NCI-H2029 (cell line): ENCODE data around the gene LSM8.
"Not testable (repeated sequence)": the region's sequence is repeated elsewhere in the genome, so short reads cannot be mapped to it uniquely, and the experiment has no call there.

Source experiments
- DNase-seq: peaks from one replicate; lab custom pipeline; 2025; lab: John Stamatoyannopoulos, UW

The LSM8 gene

GRCh38 chr7:118183786-118184564 lies at the start of gene LSM8:
LSM8 (plus strand) TSS chr7:118184164; CDS start chr7:118184224, 60 bp downstream.
- peak; percentile 98 for DNase-seq

DNA sequence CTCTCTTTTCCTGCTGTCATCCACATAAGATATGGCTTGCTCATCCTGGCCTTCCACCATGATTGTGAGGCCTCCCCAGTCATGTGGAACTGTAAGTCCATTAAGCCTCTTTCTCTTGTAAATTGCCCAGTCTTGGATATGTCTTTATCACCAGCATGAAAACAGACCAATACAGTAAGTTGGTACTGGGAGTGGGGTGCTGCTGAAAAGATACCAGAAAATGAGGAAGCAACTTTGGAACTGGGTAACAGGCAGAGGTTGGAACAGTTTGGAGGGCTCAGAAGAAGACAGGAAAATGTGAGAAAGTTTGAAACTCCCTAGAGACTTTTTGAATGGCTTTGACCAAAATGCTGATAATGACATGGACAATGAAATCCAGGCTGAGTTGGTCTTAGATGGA lies 49.5 kb upstream of the LSM8 start:
- DNase-seq: not testable (repeated sequence)

- no peak for DNase-seq
Measured at GRCh38 chr7:118140468-118140867, 43.5 kb upstream of the LSM8 start.

DNA sequence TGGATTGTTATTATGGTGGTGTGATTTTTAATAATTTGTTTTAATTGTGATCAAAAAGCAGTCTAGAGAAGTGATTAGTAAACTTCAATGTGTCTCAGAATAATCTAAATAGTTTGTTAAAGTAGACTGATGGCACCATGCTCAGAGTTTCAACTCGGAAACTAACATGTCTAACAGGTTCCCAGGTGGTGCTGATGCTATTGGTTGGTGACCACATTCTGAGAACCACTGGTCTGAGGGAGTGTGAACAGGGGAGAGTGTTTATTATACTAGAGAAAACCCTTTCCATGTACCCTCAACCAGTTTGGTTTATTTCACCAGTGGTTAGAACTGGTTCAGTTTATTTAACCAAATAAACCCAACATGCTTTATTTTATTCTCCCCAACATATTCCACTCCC lies 42.0 kb upstream of the LSM8 start:
- no peak for DNase-seq

DNA sequence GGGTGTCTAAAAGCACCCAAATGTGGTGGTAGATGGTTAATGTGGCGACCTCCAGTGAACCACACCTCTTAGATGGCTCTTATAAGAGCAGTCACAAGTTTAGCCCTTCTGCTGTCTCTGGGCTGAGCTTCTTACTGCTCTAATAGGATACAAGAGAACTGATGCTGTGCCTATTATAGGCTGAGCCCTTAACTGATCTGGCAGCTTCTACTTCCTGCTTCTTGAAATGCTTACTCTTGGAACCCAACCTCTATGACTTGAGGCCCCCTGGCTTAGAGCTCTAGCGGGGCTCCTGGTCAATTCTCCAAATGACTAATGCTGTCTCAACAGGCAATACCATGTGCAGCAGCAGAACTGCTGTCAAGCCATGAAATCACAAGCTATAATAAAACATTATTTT lies 35.0 kb upstream of the LSM8 start:
- no peak for DNase-seq

- no peak for DNase-seq
Measured at GRCh38 chr7:118149394-118149793, 34.6 kb upstream of the LSM8 start.

DNA sequence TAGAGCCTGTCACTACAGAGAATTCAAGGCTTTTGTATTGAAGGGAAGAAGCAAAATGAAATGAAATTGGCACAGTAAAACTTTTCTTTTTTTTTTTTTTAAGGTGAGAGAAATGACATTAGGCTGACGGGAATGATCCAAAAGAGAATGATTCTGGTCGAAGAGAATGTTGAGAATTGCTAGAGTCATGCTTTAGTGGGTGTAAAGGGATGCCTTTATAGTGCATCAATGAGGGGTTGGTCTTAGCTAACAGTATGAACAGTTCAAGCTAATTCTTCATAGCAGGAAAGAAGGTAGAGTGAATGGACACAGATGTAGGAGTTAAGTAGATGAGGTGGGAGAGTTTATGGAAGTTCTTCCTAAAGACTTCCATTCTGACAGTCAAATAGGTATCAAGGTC lies 32.3 kb upstream of the LSM8 start:
- no peak for DNase-seq

GRCh38 chr7:118152149-118152548 lies 31.8 kb upstream of the LSM8 start:
- no peak for DNase-seq

DNA sequence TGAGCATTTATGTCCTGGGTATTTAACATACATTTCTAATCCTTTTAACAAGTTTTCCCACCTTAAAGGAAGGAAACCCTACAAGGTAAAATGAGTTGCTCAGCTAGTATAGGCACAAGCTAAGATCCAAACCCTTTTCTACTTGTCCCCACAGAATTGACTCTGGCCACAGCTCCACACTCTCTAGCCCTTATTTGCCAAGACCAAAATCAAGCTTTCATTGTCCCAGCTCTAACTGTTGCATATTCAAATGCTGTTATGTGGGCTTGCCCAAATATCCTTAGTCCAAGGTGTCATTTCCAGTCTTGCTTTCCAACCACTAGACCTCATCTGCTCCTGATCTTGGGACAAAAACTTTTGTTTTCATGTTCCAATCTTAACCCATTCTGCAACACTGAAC lies 31.3 kb upstream of the LSM8 start:
- DNase-seq: no peak

DNA sequence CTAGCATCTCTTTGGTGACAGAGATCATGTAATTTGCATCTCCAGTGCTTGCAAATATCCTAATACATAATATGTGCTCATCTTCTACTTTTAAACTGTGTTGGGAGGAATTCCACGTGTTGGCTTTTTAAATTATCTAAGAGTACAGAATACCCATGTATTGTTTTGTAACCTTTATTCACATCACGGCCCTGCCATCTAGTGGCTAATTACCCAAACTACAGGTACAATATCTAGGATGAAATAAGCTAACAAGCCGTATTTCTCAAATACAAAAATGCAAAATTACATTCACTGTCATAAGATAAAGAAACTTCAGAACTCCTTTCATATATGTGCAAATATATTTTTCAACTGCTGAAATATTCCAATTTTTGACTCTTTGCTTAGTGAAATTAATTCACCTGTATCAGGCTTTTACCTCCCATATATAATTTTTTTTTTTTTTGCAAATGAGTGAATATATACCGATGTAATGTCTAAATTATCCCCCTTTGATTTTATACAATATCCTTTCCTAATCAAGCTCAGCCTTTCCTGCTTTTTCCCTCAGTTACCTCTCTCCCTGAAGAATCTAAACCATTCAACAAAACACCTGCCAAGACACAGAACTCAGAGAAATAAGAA lies 30.3 kb upstream of the LSM8 start:
- peak; percentile 16 for DNase-seq

DNA sequence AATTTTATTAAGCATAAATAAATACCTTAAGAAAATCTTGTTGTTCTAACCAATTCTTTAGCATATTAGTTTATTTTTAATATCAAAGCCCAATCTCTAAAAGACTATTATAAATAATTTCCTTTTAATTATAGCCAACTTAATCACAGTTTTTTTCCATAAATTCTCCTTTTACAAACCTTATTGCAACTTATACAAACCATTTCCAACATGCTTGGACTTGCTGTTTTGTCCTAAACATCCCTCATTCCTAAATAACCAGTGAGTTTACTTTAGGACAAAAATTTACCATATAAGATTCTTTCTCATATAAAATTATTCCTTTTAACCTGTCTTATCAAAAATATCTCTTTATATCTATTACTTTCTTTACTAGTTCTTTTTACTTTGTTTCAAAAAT lies 25.2 kb upstream of the LSM8 start:
- DNase-seq: no peak

DNA sequence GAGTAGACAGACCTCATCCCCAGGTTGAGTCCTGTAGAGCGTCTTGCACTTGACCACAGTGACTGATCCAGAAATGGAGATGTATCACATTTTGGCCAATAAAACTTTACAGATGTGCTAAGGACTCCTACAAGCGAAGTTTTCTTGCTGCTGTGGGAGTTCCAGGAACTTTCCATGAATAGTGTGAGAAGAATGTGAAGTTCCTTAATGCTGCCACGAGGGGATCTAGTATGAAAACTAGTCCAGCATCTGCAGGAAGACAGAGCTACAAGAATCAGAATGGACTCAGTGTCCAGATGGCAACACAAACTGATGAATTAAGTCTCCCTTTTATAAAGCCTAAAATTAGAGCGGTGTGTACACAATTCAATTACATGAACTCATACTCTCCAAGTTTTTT lies 14.8 kb upstream of the LSM8 start:
- no peak for DNase-seq

DNA sequence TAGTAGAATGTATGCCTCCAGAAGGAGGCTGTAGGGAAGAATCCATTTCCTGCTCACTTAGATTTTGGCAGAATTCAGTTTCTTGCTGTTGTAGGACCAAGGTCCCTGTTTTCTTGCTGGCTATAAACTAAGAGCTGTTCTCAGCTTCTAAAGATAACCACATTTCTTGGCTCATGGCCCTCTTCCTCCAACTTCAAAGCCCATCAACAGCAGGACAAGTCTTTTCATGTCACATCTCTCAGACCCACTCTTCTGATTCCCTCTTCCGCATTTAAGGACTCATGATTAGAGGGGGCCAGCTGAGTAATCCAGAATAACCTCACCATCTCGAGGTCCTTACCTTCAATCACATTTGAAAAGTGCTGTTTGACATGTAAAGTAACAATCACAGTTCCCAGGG lies 8.2 kb upstream of the LSM8 start:
- DNase-seq: no peak

GRCh38 chr7:118179191-118179590 lies 4.8 kb upstream of the LSM8 start:
- DNase-seq: no peak

DNA sequence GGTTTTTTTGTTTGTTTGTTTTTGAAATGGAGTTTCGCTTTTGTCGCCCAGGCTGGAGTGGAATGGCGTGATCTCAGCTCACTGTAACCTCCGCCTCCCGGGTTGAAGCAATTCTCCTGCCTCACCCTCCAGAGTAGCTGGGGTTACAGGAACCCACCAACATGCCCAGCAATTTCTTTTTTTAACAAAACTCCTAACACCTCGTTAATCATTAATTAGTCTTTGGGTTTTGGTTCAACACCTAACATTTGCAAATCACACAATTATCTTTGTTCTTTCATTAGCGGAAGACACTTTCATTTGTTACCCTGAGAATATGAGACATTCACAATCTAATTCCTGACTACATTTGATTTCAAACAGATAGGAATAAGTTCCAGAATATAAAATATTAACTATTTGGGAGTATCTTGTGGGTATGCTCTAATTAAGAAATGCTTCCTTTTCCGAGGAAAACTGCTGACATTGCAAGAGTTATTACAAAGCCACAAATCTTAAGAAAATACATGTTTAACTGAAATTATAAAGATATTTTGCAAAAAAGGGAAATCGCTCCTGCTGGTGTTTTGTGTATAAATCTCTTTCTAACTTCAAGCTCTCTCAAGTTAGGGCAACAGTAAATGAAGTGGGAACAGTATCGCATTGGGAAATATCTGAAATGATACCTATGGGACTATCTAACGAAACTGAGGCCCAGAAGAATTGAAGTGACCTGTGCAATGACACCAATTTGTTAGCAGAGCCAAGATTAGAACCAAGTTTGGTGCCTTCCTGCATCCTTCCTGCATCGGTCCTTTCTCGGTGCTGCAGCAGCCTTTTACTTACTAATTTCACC lies 1.2 kb upstream of the LSM8 start:
- no peak for DNase-seq

DNA sequence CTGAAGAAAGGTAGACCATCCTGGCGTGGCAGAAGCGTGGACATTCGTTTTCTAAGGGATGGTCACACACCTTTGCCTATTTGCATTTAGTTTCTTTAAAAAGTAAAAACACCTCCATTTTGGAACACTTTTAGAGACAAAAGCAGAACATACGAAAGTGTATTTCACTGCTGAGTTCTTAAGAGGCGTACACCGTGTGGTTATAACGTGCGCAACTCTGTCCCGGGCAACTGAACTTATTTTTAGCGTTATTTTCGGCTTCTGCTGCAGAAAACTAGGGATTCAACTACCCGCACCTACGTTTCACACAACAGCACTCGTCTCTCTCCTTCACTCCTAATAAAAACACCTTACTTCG lies 557 bp upstream of the LSM8 start:
- no peak for DNase-seq

DNA sequence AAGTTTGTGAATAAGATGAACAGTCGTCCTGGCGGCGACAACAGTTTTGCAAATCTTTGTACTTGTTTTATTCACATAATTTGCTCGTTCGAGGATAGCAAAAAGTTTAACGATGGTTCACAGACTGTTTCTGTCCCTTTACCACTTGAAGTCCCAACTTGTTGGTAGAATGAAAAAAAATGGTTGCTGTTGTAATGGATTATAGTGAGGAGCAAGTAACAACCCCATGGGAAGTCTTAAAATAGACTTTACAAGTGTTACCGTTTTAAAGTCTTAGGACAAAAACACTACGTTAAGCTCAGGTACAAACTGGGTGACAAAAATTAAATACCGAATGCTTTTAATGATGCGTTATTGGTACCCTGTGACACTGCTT lies 589 bp downstream of the LSM8 start:
- no peak for DNase-seq

DNA sequence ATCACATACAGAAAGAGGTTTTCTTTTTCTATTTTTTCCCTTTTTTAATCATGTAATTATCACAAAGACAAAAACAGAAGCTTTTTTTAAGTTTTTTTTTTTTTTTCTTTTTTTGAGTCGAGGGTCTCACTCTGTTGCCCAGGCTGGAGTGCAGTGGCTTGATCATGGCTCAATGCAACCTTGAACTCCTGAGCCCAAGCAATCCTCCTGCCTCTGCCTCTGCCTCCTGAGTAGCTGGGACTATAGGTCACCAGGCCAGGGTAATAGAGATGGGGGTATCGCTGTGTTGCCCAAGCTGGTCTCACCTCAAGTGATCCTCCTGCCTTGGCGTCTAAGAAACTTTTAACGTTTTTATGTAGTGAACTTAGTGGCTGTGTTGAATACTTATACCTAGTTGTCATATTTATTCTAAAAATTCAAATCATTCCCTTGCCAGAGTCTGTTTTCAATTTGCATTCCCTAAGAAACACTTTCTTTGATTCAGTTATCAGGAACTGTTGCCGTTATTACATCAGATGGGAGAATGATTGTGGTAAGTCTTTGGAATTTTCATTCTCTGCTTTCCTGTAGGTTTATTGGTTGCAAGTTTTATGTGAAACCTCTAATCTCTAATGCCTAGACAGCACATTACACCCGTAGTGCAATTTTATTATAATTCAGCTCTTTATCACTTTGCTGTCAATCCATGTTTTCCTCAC lies 1.3 kb downstream of the LSM8 start:
- DNase-seq: no peak

DNA sequence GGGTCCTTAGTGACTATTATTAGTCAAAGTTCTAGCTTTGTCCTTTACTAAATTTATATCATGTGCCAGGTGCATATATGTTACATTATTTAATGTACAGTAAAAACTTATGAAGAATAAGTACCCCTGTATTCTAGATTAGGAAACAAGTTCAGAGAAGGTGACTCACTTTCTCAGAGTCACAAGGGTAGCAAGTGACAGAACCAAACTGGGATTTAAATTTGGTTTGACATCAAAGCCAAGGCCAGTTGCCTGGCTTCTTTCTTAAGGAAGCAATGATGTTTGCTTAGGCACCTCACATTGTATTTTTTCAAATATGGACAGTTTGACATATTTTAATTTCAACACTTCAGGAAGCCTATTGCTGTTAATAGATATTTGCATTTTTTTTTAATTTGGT lies 2.5 kb downstream of the LSM8 start:
- DNase-seq: no peak

GRCh38 chr7:118194571-118194970 lies 10.6 kb downstream of the LSM8 start:
- DNase-seq: no peak

DNA sequence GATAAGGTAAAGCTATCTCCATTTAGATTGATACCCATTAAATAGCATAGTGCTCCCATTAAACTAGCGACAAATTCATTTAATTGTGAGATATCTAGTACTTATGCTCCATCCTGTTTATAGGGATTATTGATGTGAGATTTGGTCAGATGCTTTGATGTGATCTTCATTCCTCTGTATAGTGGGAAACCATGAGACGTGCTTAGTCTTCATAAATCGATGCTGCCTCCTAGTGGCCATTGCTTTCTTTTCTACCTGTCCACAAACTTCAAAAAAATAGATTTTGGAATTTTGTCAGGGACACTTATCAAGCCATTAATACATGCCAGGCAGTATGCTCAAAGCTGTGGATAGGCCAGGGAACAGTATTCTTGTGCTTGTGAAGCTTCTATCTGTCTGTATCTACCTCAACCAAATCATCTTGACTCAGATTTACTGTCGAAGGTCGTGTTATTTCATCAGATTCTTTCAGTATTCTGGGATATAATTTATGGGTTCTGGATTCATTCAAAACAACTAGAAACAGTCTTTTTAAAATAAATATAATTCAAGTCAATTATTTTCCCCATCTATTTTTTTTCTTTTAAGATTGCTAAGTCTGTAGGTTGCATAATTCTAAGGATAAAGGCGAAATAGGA lies 12.0 kb downstream of the LSM8 start:
- DNase-seq: peak; percentile 68

GRCh38 chr7:118202061-118202460 lies 18.1 kb downstream of the LSM8 start:
- DNase-seq: no peak
